HL-60 (cell line): Measurements from ENCODE around the gene RPS14.

Experiments
- CTCF ChIP-seq: IDR thresholded peaks from one replicate; pipeline ENCODE4 v1.5.1; 2011; ENCODE audit warnings: low read length, control low read depth, inconsistent platforms; ENCODE audit not compliant: insufficient read depth
- GABPA ChIP-seq: IDR thresholded peaks from 2 replicates; pipeline ENCODE4 v1.6.1; 2012; ENCODE audit warnings: low read depth
- POLR2AphosphoS5 ChIP-seq: IDR thresholded peaks from 2 replicates; pipeline ENCODE4 v1.6.1; 2012; ENCODE audit warnings: low read depth
- REST ChIP-seq: IDR thresholded peaks from 2 replicates; pipeline ENCODE4 v1.6.1; 2012; ENCODE audit warnings: low read depth; ENCODE audit not compliant: insufficient replicate concordance

- TF ChIP-seq CTCF (no peak), GABPA (no peak), POLR2AphosphoS5 (no peak), REST (no peak)
Observed at GRCh38 chr5:150412319-150413175, 37.0 kb downstream of the RPS14 start, which contains the start of gene CD74.
